GM23248 (cell line): ENCODE measurements around the gene CACUL1.

Experiments
- EZH2 ChIP-seq: fragments of 200-600 bp; sonication (generic); IDR thresholded peaks from 2 replicates; pipeline ENCODE4 v1.6.1; 2018; ENCODE audit warnings: antibody characterized with exemption, mild to moderate bottlenecking; ENCODE audit not compliant: insufficient read depth, poor library complexity, severe bottlenecking
- EZH2phosphoT487 ChIP-seq: fragments of 200-600 bp; sonication (generic); IDR thresholded peaks from 2 replicates; pipeline ENCODE4 v1.6.1; 2018; ENCODE audit warnings: antibody characterized with exemption, moderate library complexity, mild to moderate bottlenecking, low read depth; ENCODE audit not compliant: insufficient read depth

GRCh38 chr10:118729200-118729599 is 25.6 kb downstream of the CACUL1 start:
- TF ChIP-seq EZH2phosphoT487 (no peak), EZH2 (no peak)
